ENCODE measurements around the gene DIO3. TPM values are rescaled to one million over a fixed set of nuclear protein-coding genes. Genes with fewer than 3 reads are reported as not detected.

The DIO3 gene
- total RNA-seq, 3 donors from 2014 or later: 1.3 to 5.1 (median 1.6) TPM

GRCh38 chr14:101563352-101563653 is 2.0 kb downstream of the DIO3 start:
- intact Hi-C loops (cut with DNase I; ENCODE audit: low total_unique reads): no loop called here
- H3K36me3 ChIP-seq: no peaks in the 10 kb centered on the region
- H3K27ac ChIP-seq: no peak overlapping the region
- peaks cover 0 to 82% of the 10 kb centered on the region in 2 donors for H3K27me3 ChIP-seq
- TF ChIP-seq, protein P1, sequence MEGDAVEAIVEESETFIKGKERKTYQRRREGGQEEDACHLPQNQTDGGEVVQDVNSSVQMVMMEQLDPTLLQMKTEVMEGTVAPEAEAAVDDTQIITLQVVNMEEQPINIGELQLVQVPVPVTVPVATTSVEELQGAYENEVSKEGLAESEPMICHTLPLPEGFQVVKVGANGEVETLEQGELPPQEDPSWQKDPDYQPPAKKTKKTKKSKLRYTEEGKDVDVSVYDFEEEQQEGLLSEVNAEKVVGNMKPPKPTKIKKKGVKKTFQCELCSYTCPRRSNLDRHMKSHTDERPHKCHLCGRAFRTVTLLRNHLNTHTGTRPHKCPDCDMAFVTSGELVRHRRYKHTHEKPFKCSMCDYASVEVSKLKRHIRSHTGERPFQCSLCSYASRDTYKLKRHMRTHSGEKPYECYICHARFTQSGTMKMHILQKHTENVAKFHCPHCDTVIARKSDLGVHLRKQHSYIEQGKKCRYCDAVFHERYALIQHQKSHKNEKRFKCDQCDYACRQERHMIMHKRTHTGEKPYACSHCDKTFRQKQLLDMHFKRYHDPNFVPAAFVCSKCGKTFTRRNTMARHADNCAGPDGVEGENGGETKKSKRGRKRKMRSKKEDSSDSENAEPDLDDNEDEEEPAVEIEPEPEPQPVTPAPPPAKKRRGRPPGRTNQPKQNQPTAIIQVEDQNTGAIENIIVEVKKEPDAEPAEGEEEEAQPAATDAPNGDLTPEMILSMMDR (IDR thresholded peaks at IDR 0.05): no peak
- no peak for TF ChIP-seq POLR2A (IDR thresholded peaks at IDR 0.05)
- no peak for TF ChIP-seq POLR2AphosphoS5 (IDR thresholded peaks at IDR 0.05)
- H3K4me1 ChIP-seq: no peaks in the 10 kb centered on the region
- DNase-seq (ENCODE audit: low spot score in 2 of 2): no peak
- no peak overlapping the region for H3K4me3 ChIP-seq
- peaks cover 10 to 15% of the 10 kb centered on the region in 2 donors for H3K9me3 ChIP-seq

GRCh38 chr14:101563654-101564443 is 2.6 kb downstream of the DIO3 start:
- H3K27ac ChIP-seq: no peak overlapping the region
- no peak for DNase-seq (ENCODE audit: low spot score in 2 of 2)
- peaks cover 0 to 76% of the 10 kb centered on the region in 2 donors for H3K27me3 ChIP-seq
- no peaks in the 10 kb centered on the region for H3K36me3 ChIP-seq
- peaks cover 10 to 15% of the 10 kb centered on the region in 2 donors for H3K9me3 ChIP-seq
- intact Hi-C loops (cut with DNase I; ENCODE audit: low total_unique reads): no loop called here
- TF ChIP-seq, protein P1 (IDR thresholded peaks at IDR 0.05): no peak
- TF ChIP-seq POLR2AphosphoS5 (IDR thresholded peaks at IDR 0.05): no peak
- TF ChIP-seq POLR2A (IDR thresholded peaks at IDR 0.05): no peak
- no peaks in the 10 kb centered on the region for H3K4me1 ChIP-seq
- H3K4me3 ChIP-seq: peak overlapping the region in 1 of 3 donors; percentile 5

- no peak for DNase-seq (ENCODE audit: low spot score in 2 of 2)
- TF ChIP-seq POLR2A (IDR thresholded peaks at IDR 0.05): no peak
- TF ChIP-seq, protein P1 (IDR thresholded peaks at IDR 0.05): no peak
- Histone ChIP-seq H3K4me1 (no peaks in the 10 kb centered on the region), H3K27me3 (peaks cover 0 to 71% of the 10 kb centered on the region in 2 donors), H3K27ac (no peak overlapping the region), H3K36me3 (no peaks in the 10 kb centered on the region), H3K9me3 (peaks cover 10 to 15% of the 10 kb centered on the region in 2 donors), H3K4me3 (peak overlapping the region in 1 of 3 donors; percentile 52)
- intact Hi-C loops (cut with DNase I; ENCODE audit: low total_unique reads): no loop called here
These were observed 3.1 kb downstream of the DIO3 start for GRCh38 chr14:101564444-101564776.

DNA sequence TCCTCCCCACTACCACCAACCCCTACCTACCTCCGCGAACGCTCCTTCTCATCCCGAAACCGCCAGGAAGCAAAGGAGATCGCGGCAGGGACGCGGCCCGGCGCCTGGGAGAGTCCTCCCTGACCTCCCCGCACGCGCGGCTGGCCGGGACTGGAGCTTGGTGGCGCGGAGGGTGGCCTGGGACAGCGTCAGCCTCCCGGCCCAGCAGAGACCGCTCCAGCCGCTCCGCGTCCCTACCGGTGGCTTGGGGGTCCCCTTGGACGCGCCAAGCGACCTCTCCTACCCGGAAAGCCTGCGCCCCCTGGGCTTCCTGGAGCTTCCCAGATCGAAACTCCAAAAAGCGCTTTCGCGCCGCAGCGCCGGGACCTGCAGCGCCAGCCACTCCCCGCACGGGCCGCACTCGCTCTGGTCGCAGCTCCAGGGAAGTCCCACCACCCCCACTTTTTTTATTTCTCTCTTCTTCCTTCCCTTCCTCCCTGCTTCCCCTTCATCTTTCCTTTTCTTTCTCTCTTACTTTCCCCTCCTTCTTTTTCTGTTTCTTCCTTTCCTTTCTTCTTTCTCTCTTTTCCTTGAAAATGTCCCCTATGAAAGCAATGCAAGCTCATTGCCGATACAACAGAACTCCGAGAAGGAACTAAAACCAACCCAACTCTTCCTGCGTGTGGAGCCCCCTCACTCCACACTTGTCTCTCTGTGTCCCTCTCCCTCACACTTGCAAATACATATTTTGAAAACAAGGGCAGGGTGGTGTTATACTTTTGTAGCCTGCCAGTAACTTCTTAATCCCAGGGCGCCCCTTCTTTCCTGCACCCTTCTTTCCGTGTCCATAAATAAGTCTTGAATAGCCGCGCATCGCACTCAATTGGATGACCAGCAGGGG is 3.8 kb downstream of the DIO3 start:
- TF ChIP-seq, protein P1 (IDR thresholded peaks at IDR 0.05): no peak
- TF ChIP-seq POLR2A (IDR thresholded peaks at IDR 0.05): no peak
- Histone ChIP-seq H3K4me3 (peak overlapping the region in 2 of 3 donors; percentile 25 to 52), H3K9me3 (peaks cover 10 to 15% of the 10 kb centered on the region in 2 donors), H3K4me1 (no peaks in the 10 kb centered on the region), H3K27me3 (peaks cover 0 to 65% of the 10 kb centered on the region in 2 donors), H3K27ac (no peak overlapping the region), H3K36me3 (no peaks in the 10 kb centered on the region)
- intact Hi-C loops (cut with DNase I; ENCODE audit: low total_unique reads): no loop called here
- no peak for DNase-seq (ENCODE audit: low spot score in 2 of 2)

- peaks cover 0 to 4% of the 10 kb centered on the region in 2 donors for H3K9me3 ChIP-seq
- TF ChIP-seq POLR2AphosphoS5 (IDR thresholded peaks at IDR 0.05): no peak
- TF ChIP-seq POLR2A (IDR thresholded peaks at IDR 0.05): no peak
- TF ChIP-seq, protein P1 (IDR thresholded peaks at IDR 0.05): no peak
- no peak overlapping the region for H3K4me3 ChIP-seq
- peaks cover 0 to 51% of the 10 kb centered on the region in 2 donors for H3K27me3 ChIP-seq
- H3K4me1 ChIP-seq: no peaks in the 10 kb centered on the region
- no peak for DNase-seq (ENCODE audit: low spot score in 2 of 2)
- intact Hi-C loops (cut with DNase I; ENCODE audit: low total_unique reads): no loop called here
- H3K27ac ChIP-seq: no peak overlapping the region
- H3K36me3 ChIP-seq: no peaks in the 10 kb centered on the region
These were observed 6.0 kb downstream of the DIO3 start for GRCh38 chr14:101567252-101567651.

Data from breast epithelium (tissue), 4 donors.